Endothelial cell of hepatic sinusoid (primary cell): ENCODE measurements around the gene NPHS1.
"Not testable (repeated sequence)": the region's sequence is repeated elsewhere in the genome, so short reads cannot be mapped to it uniquely, and the experiment has no call there.

Experiments used
- in situ Hi-C: cut with HindIII; loops from 2 replicates; pipeline ENCODE4 v1.10.0; 2017; ENCODE audit warnings: low sequenced_read_pairs

Gene NPHS1

GRCh38 chr19:35879068-35879467, 26.8 kb upstream of the NPHS1 start:
- in situ Hi-C loops: no loop called here

- in situ Hi-C loops: no loop called here
Observed at GRCh38 chr19:35874392-35874930, 22.2 kb upstream of the NPHS1 start.

- in situ Hi-C loops: no loop called here
Observed at GRCh38 chr19:35872180-35872579, 19.9 kb upstream of the NPHS1 start.

GRCh38 chr19:35871611-35872010, 19.3 kb upstream of the NPHS1 start:
- in situ Hi-C loops: no loop called here

- in situ Hi-C loops: no loop called here
Observed at GRCh38 chr19:35870798-35871197, 18.5 kb upstream of the NPHS1 start.

GRCh38 chr19:35870124-35870736, 17.9 kb upstream of the NPHS1 start:
- in situ Hi-C loops: not testable (repeated sequence)

- in situ Hi-C loops: no loop called here
Observed at GRCh38 chr19:35869327-35870123, 17.2 kb upstream of the NPHS1 start.

- in situ Hi-C loops: no loop called here
Observed at GRCh38 chr19:35868823-35869326, 16.6 kb upstream of the NPHS1 start.

- in situ Hi-C loops: no loop called here
Observed at GRCh38 chr19:35868172-35868822, 16.0 kb upstream of the NPHS1 start, which contains the start of gene APLP1. Gene APLP1 (plus strand): TSS chr19:35868574. CDS start chr19:35868637, 63 bp downstream.

GRCh38 chr19:35863018-35863417, 10.7 kb upstream of the NPHS1 start:
- in situ Hi-C loops: no loop called here

GRCh38 chr19:35862528-35862927, 10.2 kb upstream of the NPHS1 start:
- in situ Hi-C loops: no loop called here

GRCh38 chr19:35861640-35862160, 9.4 kb upstream of the NPHS1 start:
- in situ Hi-C loops: no loop called here

GRCh38 chr19:35860818-35861639, 8.7 kb upstream of the NPHS1 start:
- in situ Hi-C loops: no loop called here

- in situ Hi-C loops: no loop called here
Observed at GRCh38 chr19:35860436-35860817, 8.1 kb upstream of the NPHS1 start.

GRCh38 chr19:35859414-35859813, 7.1 kb upstream of the NPHS1 start:
- in situ Hi-C loops: no loop called here

GRCh38 chr19:35858311-35858710, 6.0 kb upstream of the NPHS1 start:
- in situ Hi-C loops: no loop called here

- in situ Hi-C loops: no loop called here
Observed at GRCh38 chr19:35856546-35857149, 4.3 kb upstream of the NPHS1 start, which contains the start of gene KIRREL2. Gene KIRREL2 (plus strand): TSS chr19:35856911. CDS start chr19:35857120, 209 bp downstream.

- in situ Hi-C loops: loop anchor here (5.0 kb wide), 2 partner anchors 49 to 156 kb away; partner anchors contain the start of genes HCST and NFKBID
Observed at GRCh38 chr19:35853038-35853756, 893 bp upstream of the NPHS1 start.
